ENCODE measurements around the gene ALDH5A1. TPM values are rescaled to one million over a fixed set of nuclear protein-coding genes. Genes with fewer than 3 reads are reported as not detected.

The ALDH5A1 gene
- total RNA-seq, 1 donor from 2014 or later: 3.8 TPM

GRCh38 chr6:24569811-24570210, 75.0 kb downstream of the ALDH5A1 start:
- no peak for DNase-seq (ENCODE audit: low read depth)

- DNase-seq (ENCODE audit: low read depth): no peak
Measured at GRCh38 chr6:24571361-24571760, 76.6 kb downstream of the ALDH5A1 start.

- peak; percentile 26 for DNase-seq (ENCODE audit: low read depth)
Measured at GRCh38 chr6:24574809-24575208, 80.0 kb downstream of the ALDH5A1 start.

GRCh38 chr6:24576447-24576846, 81.7 kb downstream of the ALDH5A1 start:
- no peak for DNase-seq (ENCODE audit: low read depth)

- DNase-seq (ENCODE audit: low read depth): peak; percentile 46
Measured at GRCh38 chr6:24581084-24581669, 86.4 kb downstream of the ALDH5A1 start.

GRCh38 chr6:24583463-24584381, 89.0 kb downstream of the ALDH5A1 start:
- peak; percentile 68 for DNase-seq (ENCODE audit: low read depth)

GRCh38 chr6:24584382-24584720, 89.6 kb downstream of the ALDH5A1 start:
- DNase-seq (ENCODE audit: low read depth): no peak

Other genes with a start within 250 kb of the ALDH5A1 start
- gene DCDC2, start 136.9 kb upstream of the ALDH5A1 start, total RNA-seq: 286 and 494 TPM in 2 replicates
- 55.6 and 58.9 TPM in 2 replicates for gene MRS2, start 92.0 kb upstream of the ALDH5A1 start, total RNA-seq
- under 0.01 and 0.45 TPM in 2 replicates for gene GPLD1, start 5.4 kb upstream of the ALDH5A1 start, total RNA-seq
- gene KIAA0319, start 151.2 kb downstream of the ALDH5A1 start, total RNA-seq: not detected in 2 replicates
- gene TDP2, start 171.9 kb downstream of the ALDH5A1 start, total RNA-seq: 26.9 and 36.8 TPM in 2 replicates
- 7.3 and 16.0 TPM in 2 replicates for gene ACOT13, start 172.1 kb downstream of the ALDH5A1 start, total RNA-seq
- gene C6orf62, start 224.2 kb downstream of the ALDH5A1 start, total RNA-seq: 116 and 199 TPM in 2 replicates